Left cardiac atrium (tissue), 4 donors: ENCODE results near the gene DPP7. TPM values are rescaled to one million over a fixed set of nuclear protein-coding genes. Genes with fewer than 3 reads are reported as not detected.

ENCODE experiments used
- ATAC-seq, 2 donors: fragments of 200-7000 bp; cut with Tn5 transposase; one replicate each; pipeline ENCODE4 v1.9.1; 2020; ENCODE audit warnings: mild to moderate bottlenecking in 2 of 2, moderate library complexity in 2 of 2
- DNase-seq: peaks from one replicate; pipeline ENCODE4 v3.0.0-alpha.2; 2020
- intact Hi-C, 2 donors: fragments of 100-400 bp; cut with DNase I; formaldehyde crosslinking; loops; one replicate each; pipeline versions ENCODE4 v1.14.1 to v1.15.1; 2022 to 2023
- total RNA-seq, 2 donors: library from RNA; stranded (reverse); fragmentation: NEBNext Ultra II Directional; extraction: Animal tissue kit (Norgen Biotek cat#: 25700); gene quantifications; one replicate each; pipeline ENCODE4 v1.2.1, GENCODE V29; 2021
- donor health status: DM: no; HTN: yes; CAD: no.
- donor health status: DM: no; HTN: yes; CAD: no; lungs with severe emphysema.
- donor health status: DM: yes; HTN: yes; CAD: no.
- donor health status: Dilated cardiomyopathy.

The DPP7 gene
- total RNA-seq, 2 donors from 2014 or later = 176 to 198 TPM

DNA sequence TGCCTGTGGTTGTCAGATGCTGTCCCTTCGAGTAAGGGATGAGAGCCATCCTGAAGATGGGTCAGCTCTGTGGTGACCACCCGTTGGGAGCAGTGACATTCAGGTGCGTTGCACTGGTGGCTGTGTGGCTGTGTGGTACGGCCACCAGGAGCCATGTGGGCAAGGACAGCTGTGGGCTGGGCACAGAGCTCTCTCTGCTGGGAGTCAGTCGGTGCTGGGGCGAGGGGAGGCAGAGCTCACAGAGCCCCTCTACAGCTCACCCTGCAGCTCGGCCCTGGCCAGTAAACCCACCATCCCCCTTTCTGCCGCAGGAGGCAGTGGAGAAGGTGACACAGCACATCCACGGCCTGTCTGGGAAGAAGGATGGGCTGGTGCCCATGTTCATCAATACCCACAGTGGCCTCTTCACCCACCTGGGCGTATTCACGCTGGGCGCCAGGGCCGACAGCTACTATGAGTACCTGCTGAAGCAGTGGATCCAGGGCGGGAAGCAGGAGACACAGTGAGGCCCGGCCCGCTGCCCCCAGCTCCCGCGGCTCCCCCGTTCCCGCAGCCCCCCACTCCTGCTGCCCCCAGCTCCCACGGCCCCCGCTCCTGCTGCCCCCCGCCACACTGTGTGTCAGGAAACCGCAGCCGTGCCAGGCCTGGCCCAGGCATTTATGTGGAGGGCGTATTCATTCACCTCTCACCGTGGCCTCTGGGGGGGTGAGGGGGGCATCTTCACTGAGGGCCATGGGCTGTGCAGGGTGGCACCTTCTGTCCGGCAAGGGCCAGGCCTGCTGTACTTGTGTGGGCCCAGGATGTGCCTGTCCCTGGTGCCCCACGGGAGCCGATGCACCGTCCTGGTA lies 8.5 kb downstream of the DPP7 start:
- intact Hi-C loops = no loop called here
- DNase-seq (no peak), ATAC-seq (no peak)

DNA sequence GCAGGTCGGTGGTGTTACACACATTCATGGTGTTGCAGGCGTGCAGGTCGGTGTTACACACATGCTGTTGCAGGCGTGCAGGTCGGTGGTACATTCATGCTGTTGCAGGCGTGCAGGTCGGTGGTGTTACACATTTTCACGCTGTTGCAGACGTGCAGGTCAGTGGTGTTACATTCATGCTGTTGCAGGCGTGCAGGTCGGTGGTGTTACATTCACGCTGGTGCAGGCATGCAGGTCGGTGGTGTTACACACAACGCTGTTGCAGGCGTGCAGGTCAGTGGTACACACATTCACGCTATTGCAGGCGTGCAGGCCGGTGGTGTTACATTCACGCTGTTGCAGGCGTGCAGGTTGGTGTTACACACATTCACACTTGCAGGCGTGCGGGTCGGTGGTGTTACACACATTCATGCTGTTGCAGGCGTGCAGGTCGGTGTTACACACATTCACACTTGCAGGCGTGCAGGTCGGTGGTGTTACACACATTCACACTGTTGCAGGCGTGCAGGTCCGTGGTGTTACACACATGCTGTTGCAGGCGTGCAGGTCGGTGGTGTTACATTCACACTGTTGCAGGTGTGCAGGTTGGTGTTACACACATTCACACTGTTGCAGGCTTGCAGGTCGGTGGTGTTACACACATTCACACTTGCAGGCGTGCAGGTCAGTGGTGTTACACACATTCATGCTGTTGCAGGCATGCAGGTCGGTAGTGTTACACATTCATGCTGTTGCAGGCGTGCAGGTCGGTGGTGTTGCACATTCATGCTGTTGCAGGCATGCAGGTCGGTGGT lies 11.1 kb downstream of the DPP7 start:
- ATAC-seq (no peak), DNase-seq (no peak)
- intact Hi-C loops = no loop called here

DNA sequence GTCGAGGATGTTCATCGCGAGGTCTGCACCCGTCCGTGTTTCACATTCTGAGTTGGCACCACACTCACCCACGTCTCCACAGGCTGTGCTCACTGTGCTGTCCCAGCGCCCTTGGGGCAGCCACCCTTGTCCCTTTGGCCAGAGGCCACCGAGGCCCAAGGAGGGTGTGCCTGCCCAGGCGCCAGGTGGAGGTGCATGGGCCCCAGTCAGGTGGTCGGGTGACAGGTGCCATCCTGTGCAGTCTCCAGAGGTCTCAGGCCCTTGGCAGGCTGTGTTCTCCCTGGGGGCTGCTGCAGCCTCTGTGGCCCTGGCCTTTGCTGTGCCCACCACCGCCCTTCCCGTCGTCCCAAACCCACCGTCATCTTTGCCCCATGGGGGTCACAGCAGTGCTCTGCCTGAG lies 15.3 kb downstream of the DPP7 start:
- intact Hi-C loops = no loop called here
- no peak for DNase-seq
- ATAC-seq = no peak

DNA sequence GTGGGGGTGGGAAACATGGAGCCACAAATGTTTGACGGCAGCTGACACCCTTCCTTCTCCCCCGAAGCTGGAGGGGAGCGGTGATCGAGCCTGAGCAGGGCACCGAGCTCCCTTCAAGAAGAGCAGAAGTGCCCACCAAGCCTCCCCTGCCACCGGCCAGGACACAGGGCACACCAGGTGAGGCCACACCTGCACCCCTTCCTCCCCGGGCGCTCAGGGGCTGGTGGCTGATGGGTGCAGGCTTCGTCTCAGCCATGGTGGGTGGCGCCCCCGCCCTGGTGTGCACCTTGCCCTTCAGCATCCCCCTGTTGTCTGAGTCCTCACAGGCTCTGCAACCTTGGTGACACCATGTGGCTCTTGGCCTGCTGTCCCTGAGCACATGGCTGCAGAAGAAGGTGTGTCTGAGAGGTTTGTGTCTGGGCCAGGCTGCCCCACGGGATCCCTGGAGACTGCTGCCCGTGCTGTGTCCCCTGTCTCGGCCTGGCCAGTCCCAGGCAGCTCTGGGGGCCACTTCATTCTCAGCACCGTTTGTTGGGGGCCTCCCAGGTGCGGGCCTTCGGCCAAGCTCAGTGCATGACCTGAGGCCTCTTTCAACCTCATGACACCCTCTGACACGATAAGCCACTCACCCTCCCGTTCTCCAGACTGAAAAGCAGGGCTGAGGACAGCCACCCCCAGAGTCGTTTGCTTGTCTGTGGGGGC lies 16.6 kb downstream of the DPP7 start:
- DNase-seq (no peak), ATAC-seq (peak in 1 of 2 donors; percentile 22)
- intact Hi-C loops = no loop called here

DNA sequence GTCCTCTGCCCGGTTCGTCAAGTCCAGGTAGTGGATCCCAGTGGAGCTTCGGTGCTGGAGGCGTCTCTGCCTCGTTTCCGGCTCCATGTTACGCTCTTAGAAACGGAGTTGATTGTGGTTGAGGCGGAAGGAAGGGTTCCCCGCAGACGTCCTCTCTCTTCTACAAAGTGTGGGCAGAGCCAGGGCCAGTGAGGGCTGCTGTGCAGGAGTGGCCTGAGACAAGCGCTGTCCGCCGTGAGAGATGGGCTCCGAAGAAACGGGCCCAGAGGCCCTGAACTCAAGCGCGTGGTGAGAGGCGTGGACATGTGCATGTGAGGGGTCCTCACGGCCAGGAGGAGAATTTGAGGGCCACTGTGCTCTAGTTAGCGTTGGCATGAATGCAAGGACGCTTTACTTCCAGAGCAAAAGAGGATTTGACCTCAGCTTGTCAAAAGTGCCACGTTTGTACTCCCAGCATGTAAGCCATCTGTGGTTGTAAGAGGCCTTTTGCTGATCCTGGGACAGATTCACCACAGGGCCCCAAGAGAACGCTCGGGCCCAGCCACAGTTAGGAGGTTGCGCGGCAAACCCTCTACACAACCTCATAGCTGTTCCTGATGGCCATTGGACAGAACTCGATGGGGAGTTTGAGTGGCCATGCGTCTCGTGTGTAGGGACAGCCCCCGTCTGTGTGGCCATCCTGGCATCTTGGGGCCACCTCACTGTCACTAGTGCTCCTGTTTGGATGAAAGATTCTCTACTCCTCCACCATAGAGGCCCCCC lies 17.6 kb downstream of the DPP7 start:
- DNase-seq = no peak
- intact Hi-C loops = no loop called here
- no peak for ATAC-seq

DNA sequence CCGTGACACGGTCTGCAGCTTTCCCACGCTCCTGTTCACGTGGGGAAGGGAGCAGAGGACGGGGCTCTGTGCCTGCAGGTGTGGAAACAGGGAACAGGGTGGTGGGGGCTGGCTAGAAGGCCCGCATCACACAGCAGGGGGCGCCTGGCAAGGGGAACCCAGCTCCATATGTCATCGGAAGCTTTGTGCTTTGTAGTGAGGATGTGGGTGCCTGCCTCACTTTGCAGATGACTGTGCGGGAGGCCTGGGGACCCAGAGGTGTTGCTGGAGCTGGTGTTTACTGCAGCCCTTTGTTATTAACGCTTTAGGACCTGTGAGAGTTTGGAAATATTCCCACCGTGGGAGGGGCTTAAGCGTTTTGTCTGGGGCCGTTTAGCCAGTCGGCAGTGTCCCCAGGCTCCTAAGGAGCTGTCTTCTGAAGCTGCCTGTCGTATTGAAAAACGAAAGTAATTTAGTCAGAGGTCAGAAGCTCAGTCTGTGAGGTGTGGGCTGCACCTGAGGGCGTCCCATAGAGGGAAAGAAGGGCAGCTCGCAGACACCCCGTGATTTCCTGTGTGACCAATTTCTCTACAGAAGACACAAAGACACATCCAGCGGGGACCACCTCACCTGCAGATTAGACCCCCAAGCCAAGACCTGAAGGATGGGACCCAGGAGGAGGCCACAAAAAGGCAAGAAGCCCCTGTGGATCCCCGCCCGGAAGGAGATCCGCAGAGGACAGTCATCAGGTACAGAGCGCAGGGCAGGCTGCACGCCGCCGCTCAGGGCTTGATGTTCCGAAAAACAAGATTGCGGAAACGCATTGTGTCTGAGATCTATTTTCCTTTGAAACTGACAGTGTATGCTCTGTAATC lies 18.6 kb downstream of the DPP7 start:
- ATAC-seq (peak; percentile 29 to 47), DNase-seq (peak; percentile 27)
- intact Hi-C loops = no loop called here

DNA sequence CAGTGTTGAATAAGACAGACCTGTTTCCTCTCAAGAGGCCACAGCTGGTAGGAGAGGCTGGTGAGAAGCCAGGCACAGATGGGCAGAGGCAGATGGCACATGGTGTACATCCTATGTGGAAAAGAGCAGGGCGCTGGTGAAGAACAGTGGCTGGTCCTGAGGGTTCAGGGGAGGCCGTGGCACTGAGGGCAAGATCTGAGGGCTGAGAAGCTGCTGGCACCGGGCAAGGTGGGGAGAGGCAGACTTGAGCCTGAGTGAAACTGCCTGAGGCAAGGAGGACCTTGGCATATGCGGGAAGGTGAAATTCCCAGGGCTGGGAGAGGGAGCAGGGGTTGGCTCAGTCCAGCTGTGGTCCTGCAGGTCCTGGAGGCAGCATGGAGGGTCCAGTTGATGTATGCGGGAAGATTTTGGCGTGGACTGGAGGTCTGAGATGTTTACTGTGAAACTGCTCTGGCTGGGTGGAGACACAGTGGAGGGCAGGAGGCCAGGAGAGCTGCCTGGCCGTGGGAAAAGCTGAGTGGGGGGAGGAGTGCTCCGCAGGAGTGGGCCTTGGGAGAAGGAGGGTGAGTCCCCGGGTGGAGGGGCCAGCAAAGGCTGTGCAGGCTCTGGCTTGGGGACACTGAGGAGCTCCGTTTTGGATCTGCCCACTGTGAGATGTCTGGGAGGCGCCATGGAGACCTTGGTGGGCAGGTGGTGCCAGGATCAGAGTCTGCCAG lies 25.1 kb downstream of the DPP7 start:
- intact Hi-C loops = no loop called here
- DNase-seq (peak; percentile 19), ATAC-seq (no peak)

DNA sequence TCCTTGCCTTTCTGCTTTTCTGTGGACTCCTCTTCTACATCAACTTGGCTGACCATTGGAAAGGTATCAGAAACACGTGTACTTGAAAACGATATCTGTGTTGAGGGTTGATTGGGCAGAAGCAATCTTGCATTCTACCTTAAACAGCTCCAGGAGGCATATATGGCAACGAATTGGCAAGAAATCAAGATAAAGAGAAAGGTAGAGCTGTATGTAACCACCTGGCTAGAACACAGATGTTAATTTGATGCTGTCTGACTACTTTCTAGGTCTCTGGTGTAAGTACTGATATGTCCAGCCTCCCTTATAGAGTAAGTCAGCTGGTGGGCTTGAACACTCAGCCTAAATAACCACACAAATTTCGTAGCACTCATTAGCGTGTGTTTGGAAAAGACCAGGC lies 26.4 kb downstream of the DPP7 start:
- no peak for DNase-seq
- intact Hi-C loops = no loop called here
- no peak for ATAC-seq

DNA sequence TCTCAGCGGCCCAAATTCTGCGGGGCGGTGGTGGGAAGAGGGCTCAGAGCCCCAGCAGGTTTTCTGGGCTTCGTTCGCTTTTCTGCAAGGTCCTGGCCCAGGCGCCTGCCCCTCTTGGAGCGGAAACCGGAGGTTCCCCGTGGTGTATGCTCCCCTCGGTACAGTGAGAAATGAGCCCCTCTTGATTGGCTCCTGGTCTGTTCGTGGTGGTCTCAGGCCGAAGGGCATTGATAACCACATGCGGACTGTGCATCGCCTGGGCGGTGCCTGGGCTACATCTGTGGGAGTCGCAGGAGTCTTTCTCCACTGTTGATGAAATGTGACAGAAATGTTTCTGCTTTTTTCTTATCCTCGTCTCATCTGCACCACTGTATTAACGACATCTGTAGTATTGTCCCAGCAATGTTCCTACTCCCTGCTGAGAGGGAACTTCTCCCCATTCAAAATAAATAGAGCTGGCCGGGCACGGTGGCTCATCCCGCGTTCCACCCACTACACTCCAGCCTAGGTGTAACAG lies 27.1 kb downstream of the DPP7 start:
- DNase-seq (peak; percentile 34), ATAC-seq (peak in 1 of 2 donors; percentile 0)
- intact Hi-C loops = no loop called here

DNA sequence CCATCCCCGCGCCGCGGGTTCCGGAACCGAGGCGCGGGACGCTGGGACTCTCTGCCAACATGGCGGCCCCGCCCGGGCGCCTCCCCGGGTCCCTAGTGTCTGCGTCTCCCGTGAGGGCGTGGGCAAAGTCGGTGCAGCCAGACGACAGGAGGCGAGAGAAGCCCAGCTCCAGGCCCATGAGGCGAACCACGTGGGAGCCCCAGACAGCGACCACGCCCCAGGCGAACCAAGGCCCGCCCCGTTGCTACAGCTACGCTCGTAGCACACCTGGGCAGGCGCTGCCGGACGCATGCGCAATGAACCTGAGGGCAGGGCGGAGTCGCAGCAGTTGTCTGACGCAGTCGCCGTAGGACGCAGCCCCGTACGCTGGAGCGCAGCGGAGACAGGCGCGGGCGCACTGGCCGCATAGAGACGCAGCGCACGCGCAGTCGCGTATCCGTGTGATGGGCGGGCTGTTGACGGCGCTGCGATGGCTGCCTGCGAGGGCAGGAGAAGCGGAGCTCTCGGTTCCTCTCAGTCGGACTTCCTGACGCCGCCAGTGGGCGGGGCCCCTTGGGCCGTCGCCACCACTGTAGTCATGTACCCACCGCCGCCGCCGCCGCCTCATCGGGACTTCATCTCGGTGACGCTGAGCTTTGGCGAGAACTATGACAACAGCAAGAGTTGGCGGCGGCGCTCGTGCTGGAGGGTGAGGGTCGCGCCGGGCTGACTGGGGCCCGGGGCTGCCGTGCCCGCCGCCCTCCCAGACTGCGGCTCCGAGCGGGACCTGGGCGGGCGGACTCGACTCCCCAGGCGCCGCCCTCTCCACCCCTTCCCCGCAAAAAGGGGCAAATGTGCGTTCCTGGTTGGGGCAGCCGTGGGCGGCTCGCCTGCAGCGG lies 27.8 kb downstream of the DPP7 start, which contains the start of gene MAN1B1:
MAN1B1 (plus strand) TSS at position 455 of the 878 bp plus-strand sequence; CDS start at position 470, 15 bp downstream.
- ATAC-seq (peak; percentile 92 to 95), DNase-seq (peak; percentile 99)
- intact Hi-C loops = no loop called here

DNA sequence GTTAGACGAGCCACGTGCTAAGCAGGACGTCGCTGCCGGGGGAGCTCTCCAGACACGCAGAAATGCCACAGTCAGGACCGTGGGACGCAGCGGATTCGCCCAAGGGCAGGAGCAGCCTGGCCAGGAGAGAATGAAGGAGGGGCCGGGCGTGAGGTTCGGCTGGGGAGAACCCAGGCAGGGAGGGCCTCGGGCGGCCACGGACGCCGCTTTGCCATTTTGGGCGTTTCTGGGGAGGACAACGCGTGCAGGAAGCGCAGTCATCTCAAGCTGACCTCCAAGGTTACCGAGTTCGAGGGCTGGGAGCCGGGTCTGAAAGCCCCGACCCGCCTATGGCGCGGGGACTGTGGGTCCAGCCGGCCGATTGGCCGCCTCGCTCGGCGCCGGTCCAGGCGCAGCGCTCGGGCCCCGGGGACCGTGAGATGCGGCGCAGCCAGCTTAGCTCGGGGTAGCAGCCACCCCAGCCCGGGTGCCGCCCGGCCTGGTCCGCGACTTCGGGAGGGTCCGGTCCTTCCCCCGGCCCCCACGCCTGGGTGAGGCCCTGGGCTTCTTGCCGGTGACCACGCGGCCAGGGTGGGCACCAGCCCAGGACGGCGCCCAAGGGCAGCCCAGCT lies 28.5 kb downstream of the DPP7 start:
- ATAC-seq = peak; percentile 38 to 40
- intact Hi-C loops = no loop called here

DNA sequence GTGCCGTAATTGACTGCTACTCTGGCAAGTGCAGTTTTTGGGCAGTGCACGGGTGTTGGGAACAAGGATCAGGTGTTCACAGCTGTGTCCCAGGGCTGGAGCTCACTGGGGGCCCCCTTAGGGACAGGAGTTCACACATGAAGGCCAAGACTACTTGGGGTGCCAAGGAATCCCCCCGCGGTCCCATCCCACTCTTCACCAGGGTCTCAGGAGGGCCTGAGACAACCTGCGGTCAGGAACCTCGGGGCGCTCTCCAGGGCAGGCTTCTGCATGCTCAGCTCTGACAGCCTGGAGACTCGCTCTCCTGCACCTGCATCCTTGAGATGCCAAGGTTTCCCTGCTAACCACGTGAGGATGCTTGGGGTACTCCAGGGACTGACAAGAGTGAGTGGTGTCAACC lies 30.0 kb downstream of the DPP7 start:
- DNase-seq = no peak
- intact Hi-C loops = no loop called here
- ATAC-seq = no peak

More for the DNA sequence above, 28.5 kb downstream of the DPP7 start:
- peak; percentile 68 for DNase-seq

DNA sequence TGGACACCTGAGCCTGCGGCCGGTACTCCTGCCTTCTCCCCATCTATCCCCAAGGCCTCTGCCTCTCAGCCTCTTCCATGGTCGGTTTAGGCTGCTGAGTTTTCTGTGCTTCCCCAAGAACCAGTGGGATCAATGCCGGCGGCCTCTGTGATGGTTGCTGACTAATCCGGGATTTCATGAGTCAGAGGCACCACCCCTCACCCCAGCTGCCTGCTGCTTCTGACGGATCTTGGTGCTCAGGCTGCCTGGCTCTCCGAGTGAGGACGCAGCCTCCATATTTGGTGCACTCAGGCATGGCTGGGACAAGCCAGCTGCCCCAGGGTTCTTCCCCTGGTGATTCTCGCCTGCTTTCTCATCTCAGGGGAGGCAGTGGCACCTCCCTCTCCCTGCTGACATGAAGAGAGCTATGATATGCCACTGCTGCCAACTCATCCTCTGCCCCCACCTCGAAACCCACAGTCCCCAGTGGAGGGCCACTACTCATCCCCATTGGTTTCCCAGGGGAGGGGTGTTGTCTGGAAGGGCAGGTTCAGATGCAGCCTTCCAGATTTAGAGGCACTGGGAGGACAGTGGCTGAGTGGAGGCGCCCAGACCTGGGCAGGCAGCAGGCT lies 31.0 kb downstream of the DPP7 start:
- intact Hi-C loops = no loop called here
- DNase-seq = peak; percentile 80
- ATAC-seq = peak in 1 of 2 donors; percentile 4

DNA sequence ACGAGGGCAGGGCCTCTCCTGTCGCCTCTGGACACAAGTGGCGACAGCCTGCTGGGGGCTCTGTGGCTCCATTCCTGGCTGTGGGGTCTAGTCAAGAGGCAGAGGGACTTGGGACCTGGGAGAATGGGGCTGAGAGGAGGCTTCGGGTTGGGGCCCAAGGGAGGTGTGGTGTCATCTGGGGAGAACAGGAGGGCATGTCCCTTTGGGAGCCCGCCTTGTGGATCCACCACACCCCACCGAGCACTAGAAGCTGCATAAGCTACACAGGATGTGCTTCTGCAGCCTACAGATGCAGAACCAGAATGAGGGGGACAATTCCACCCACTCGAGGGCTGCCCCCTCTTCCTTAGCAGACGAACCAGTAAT lies 31.6 kb downstream of the DPP7 start:
- DNase-seq (no peak), ATAC-seq (no peak)
- intact Hi-C loops = no loop called here

DNA sequence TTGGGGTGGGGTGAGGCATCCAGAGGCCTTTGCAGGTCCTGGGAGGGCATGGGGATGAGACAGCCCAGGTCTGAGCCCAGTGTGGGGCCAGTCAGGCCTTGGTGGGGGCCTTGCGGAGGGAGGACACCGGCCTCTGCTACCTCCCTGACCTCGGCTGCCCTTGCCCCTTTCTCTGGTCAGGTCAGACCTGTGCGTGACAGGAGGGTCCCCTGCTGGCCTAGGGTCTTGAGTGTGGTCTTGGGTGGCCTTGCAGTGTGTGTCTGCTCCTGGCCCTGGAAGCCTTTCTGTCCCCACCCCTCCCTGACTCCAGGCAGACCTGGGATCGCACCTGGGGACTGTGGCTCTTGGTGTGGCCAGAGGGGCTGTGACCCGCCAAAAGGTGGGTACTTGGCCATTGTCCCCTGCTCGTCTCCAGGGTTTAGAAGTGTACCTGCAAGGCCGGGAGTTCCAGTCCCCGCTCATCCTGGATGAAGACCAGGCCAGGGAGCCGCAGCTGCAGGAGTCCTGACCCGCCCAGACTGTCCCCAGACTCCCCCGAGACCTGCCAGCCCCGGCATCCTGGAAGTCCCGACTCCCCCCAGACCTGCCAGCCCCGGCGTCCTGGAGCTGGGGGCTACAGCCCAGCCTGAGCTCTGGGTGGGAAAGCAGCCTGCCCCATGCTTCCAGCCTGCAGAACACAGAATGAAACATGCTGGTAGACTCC lies 32.2 kb downstream of the DPP7 start:
- no peak for DNase-seq
- intact Hi-C loops = no loop called here
- ATAC-seq = no peak
